BE2C (cell line): ENCODE data around the gene TWF2.

Source experiments
- DNase-seq: peaks from one replicate; pipeline ENCODE4 v3.0.0-alpha.2; 2020
- H3K27me3 ChIP-seq: fragments of 250-450 bp; sonication (Bioruptor Pico); 2 replicates; pipeline ENCODE4 v1.5.1; 2020; ENCODE audit warnings: mild to moderate bottlenecking
- H3K36me3 ChIP-seq: fragments of 250-450 bp; sonication (Bioruptor Pico); 2 replicates; pipeline ENCODE4 v1.5.1; 2020; ENCODE audit warnings: mild to moderate bottlenecking
- H3K4me1 ChIP-seq: fragments of 250-450 bp; sonication (Bioruptor Pico); 2 replicates; pipeline ENCODE4 v1.5.1; 2020
- H3K4me3 ChIP-seq: 2 replicates; pipeline ENCODE4 v1.5.1; 2011; ENCODE audit warnings: low read depth, low read length
- H3K9me3 ChIP-seq: fragments of 250-450 bp; sonication (Bioruptor Pico); 2 replicates; pipeline ENCODE4 v1.5.1; 2020
- CTCF ChIP-seq: IDR thresholded peaks from 2 replicates; pipeline ENCODE4 v1.5.1; 2012; ENCODE audit warnings: mild to moderate bottlenecking, low read depth, low read length

Gene TWF2

GRCh38 chr3:52186729-52187128 is 52.2 kb downstream of the TWF2 start:
- no peak overlapping the region for H3K4me3 ChIP-seq
- no peaks in the 10 kb centered on the region for H3K36me3 ChIP-seq
- no peaks in the 10 kb centered on the region for H3K27me3 ChIP-seq
- no peaks in the 10 kb centered on the region for H3K4me1 ChIP-seq
- DNase-seq, result no peak
- H3K9me3 ChIP-seq, result no peaks in the 10 kb centered on the region
- TF ChIP-seq CTCF, result no peak

- no peak for DNase-seq
- no peaks in the 10 kb centered on the region for H3K4me1 ChIP-seq
- no peak for TF ChIP-seq CTCF
Observed at GRCh38 chr3:52185837-52186236, 53.1 kb downstream of the TWF2 start.

GRCh38 chr3:52185311-52185710 is 53.6 kb downstream of the TWF2 start:
- DNase-seq, result no peak
- H3K27me3 ChIP-seq, result no peaks in the 10 kb centered on the region
- H3K36me3 ChIP-seq, result no peaks in the 10 kb centered on the region
- H3K9me3 ChIP-seq, result no peaks in the 10 kb centered on the region
- H3K4me3 ChIP-seq, result no peak overlapping the region
- H3K4me1 ChIP-seq, result no peaks in the 10 kb centered on the region
- TF ChIP-seq CTCF, result no peak

More at GRCh38 chr3:52185837-52186236, 53.1 kb downstream of the TWF2 start:
- Histone ChIP-seq H3K36me3 (no peaks in the 10 kb centered on the region), H3K9me3 (no peaks in the 10 kb centered on the region), H3K27me3 (no peaks in the 10 kb centered on the region), H3K4me3 (no peak overlapping the region)

GRCh38 chr3:52184690-52185089 is 54.3 kb downstream of the TWF2 start:
- H3K36me3 ChIP-seq, result no peaks in the 10 kb centered on the region
- H3K4me3 ChIP-seq, result no peak overlapping the region
- no peaks in the 10 kb centered on the region for H3K4me1 ChIP-seq
- DNase-seq, result no peak
- no peak for TF ChIP-seq CTCF
- H3K9me3 ChIP-seq, result no peaks in the 10 kb centered on the region
- H3K27me3 ChIP-seq, result no peaks in the 10 kb centered on the region

GRCh38 chr3:52183786-52184445 is 55.0 kb downstream of the TWF2 start:
- Histone ChIP-seq H3K36me3 (no peaks in the 10 kb centered on the region), H3K4me1 (no peaks in the 10 kb centered on the region), H3K4me3 (no peak overlapping the region), H3K9me3 (no peaks in the 10 kb centered on the region), H3K27me3 (no peaks in the 10 kb centered on the region)
- no peak for TF ChIP-seq CTCF
- no peak for DNase-seq

- Histone ChIP-seq H3K4me3 (no peak overlapping the region), H3K4me1 (no peaks in the 10 kb centered on the region), H3K27me3 (no peaks in the 10 kb centered on the region), H3K9me3 (no peaks in the 10 kb centered on the region), H3K36me3 (no peaks in the 10 kb centered on the region)
- DNase-seq, result no peak
- no peak for TF ChIP-seq CTCF
Observed at GRCh38 chr3:52182691-52183090, 56.3 kb downstream of the TWF2 start.
